Neural cell (in vitro differentiated cells): ENCODE results near the gene DNAH10. TPM values are rescaled to one million over a fixed set of nuclear protein-coding genes. Genes with fewer than 3 reads are reported as not detected.

ENCODE experiments used
- H2AFZ ChIP-seq: fragments of 200-600, 300-800 bp; sonication (generic), shearing (Covaris generic); 2 replicates; pipeline ENCODE4 v1.6.0; 2014; ENCODE audit warnings: low read depth, mild to moderate bottlenecking, antibody characterized with exemption, low read length, moderate library complexity
- H3F3A ChIP-seq: fragments of 200-600 bp; shearing (Covaris generic); 2 replicates; pipeline ENCODE4 v1.6.1; 2016; ENCODE audit warnings: mild to moderate bottlenecking, moderate library complexity, mixed read lengths, antibody characterized with exemption, low read length; ENCODE audit not compliant: insufficient read depth, poor library complexity, severe bottlenecking
- H3K27ac ChIP-seq: fragments of 200-600, 300-800 bp; sonication (generic), shearing (Covaris generic); 2 replicates; pipeline ENCODE4 v1.5.1; 2014; ENCODE audit warnings: mild to moderate bottlenecking, low read length, moderate library complexity
- H3K27me3 ChIP-seq: fragments of 300-800, 200-600 bp; sonication (generic), shearing (Covaris generic); 2 replicates; pipeline ENCODE4 v1.6.0; 2014; ENCODE audit warnings: mild to moderate bottlenecking, low read depth, low read length, moderate library complexity; ENCODE audit not compliant: insufficient read depth
- H3K36me3 ChIP-seq: fragments of 300-800, 200-600 bp; sonication (generic), shearing (Covaris generic); 2 replicates; pipeline ENCODE4 v1.5.1; 2014; ENCODE audit warnings: mild to moderate bottlenecking, antibody characterized with exemption, low read length, moderate library complexity; ENCODE audit not compliant: insufficient read depth
- H3K4me2 ChIP-seq: fragments of 300-800, 200-600 bp; sonication (generic), shearing (Covaris generic); 2 replicates; pipeline ENCODE4 v1.6.0; 2014; ENCODE audit warnings: mild to moderate bottlenecking, low read length
- H3K4me3 ChIP-seq: fragments of 300-800, 200-600 bp; sonication (generic), shearing (Covaris generic); 2 replicates; pipeline ENCODE4 v1.5.1; 2014; ENCODE audit warnings: mild to moderate bottlenecking, low read length, moderate library complexity
- H3K79me2 ChIP-seq: fragments of 200-600 bp; shearing (Covaris generic); replicated peaks from 2 replicates; pipeline ENCODE4 v1.6.0; 2014; ENCODE audit warnings: mild to moderate bottlenecking, low read length, moderate library complexity; ENCODE audit not compliant: insufficient read depth
- H3K9ac ChIP-seq: fragments of 300-800, 200-600 bp; sonication (generic), shearing (Covaris generic); 2 replicates; pipeline ENCODE4 v1.6.1; 2016; ENCODE audit warnings: mild to moderate bottlenecking, low read length, mixed read lengths
- H3K9me2 ChIP-seq: fragments of 200-600 bp; shearing (Covaris generic); 2 replicates; pipeline ENCODE4 v1.6.1; 2016; ENCODE audit warnings: mild to moderate bottlenecking, low read length, mixed read lengths; ENCODE audit not compliant: insufficient read depth
- H3K9me3 ChIP-seq: fragments of 200-600, 300-800 bp; sonication (generic), shearing (Covaris generic); 2 replicates; pipeline ENCODE4 v1.6.1; 2016; ENCODE audit warnings: mild to moderate bottlenecking, mixed run types, low read length, moderate library complexity, mixed read lengths
- H4K20me1 ChIP-seq: fragments of 200-600 bp; shearing (Covaris generic); 2 replicates; pipeline ENCODE4 v1.6.1; 2016; ENCODE audit warnings: mild to moderate bottlenecking, mixed run types; ENCODE audit not compliant: insufficient read depth
- CTCF ChIP-seq: fragments of 450-650 bp; IDR thresholded peaks from 2 replicates; pipeline ENCODE4 v1.5.1; 2014; ENCODE audit warnings: antibody characterized with exemption, mild to moderate bottlenecking, moderate library complexity; ENCODE audit not compliant: poor library complexity, severe bottlenecking
- MXI1 ChIP-seq: fragments of 450-650 bp; conservative IDR thresholded peaks from 2 replicates; pipeline ENCODE4 v1.6.1; 2014; ENCODE audit warnings: antibody characterized with exemption, mild to moderate bottlenecking; ENCODE audit not compliant: poor library complexity, severe bottlenecking
- RAD21 ChIP-seq: fragments of 450-650 bp; conservative IDR thresholded peaks from 2 replicates; pipeline ENCODE4 v1.6.1; 2014; ENCODE audit warnings: antibody characterized with exemption, mild to moderate bottlenecking, moderate library complexity
- REST ChIP-seq: IDR thresholded peaks from 2 replicates; pipeline ENCODE4 v1.6.1; 2012; ENCODE audit warnings: borderline replicate concordance
- SMC3 ChIP-seq: fragments of 450-650 bp; conservative IDR thresholded peaks from 2 replicates; pipeline ENCODE4 v1.6.1; 2014; ENCODE audit warnings: antibody characterized with exemption, mild to moderate bottlenecking, moderate library complexity; ENCODE audit not compliant: poor library complexity
- polyA minus RNA-seq: library from RNA; depleted of rRNA, polyadenylated mRNA; stranded (reverse); fragments of >200 nt; gene quantifications from 2 replicates; pipeline ENCODE4 v1.2.3, GENCODE V29; 2014
- polyA plus RNA-seq: library from polyadenylated mRNA; depleted of rRNA; stranded (reverse); fragments of >200 nt; gene quantifications from 2 replicates; pipeline ENCODE4 v1.2.3, GENCODE V29; 2014

The DNAH10 gene
- polyA plus RNA-seq: 1.6 and 1.9 TPM in 2 replicates
- 0.97 and 1.2 TPM in 2 replicates for polyA minus RNA-seq

DNA sequence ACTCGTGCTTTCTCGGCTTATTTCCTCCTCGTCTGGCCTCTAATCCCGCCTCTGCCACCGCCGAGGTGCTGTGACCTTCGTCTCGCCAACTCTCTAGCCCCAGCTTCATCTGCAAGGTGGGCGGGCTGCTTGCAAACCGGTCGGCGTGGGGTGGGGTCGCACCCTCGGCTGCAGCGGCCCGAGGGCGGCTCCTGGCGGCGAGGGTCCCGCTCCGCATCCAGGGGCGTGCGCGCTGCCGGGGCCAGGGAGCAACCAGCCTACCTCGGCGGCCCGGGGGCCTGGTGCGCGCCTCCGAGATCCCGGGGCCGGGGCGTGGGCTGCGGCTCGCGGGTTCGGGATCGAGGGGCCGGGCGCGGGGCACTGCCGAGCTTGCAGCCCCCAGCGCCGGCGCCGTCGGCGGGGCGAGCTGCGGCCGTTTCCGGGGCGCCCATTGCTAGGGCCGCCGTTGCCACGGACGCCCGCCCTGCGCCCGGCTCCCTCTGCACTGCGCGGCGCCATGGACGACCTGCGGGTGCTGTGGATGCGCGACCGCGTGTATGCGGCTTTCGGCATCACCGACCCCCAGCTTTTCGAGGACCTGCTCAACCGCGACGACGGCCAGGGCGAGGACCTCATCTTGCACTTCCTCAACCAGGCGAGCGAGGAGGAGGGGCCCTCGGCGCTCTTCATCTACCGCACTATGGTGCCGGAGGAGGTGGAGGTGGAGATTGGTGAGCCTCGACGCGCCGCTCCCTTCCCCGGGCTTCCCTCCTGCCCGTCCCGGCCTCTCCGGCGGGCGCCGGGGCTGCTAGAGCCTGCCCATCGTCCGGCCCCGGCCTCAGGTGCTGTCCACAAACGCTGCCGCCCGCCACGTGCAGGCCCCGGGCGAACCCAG, at the start of gene DNAH10:
Gene DNAH10, plus strand, starts transcription at position 461 of the 874 bp plus-strand sequence. Its CDS starts 36 bp downstream, at position 497.
- no peak within 1 kb of the TSS for H2AFZ ChIP-seq
- peaks cover 3% of the 10 kb centered on the region for H3K79me2 ChIP-seq
- H3K9me2 ChIP-seq: no peaks in the 10 kb centered on the region
- H3K27me3 ChIP-seq: peaks cover 21% of the 10 kb centered on the region
- no peak within 1 kb of the TSS for H3K9ac ChIP-seq
- no peaks in the 10 kb centered on the region for H3F3A ChIP-seq
- H3K4me3 ChIP-seq: peak within 1 kb of the TSS; percentile 51
- no peaks in the 10 kb centered on the region for H3K9me3 ChIP-seq
- H4K20me1 ChIP-seq: no peaks in the 10 kb centered on the region
- no peak within 1 kb of the TSS for H3K4me2 ChIP-seq
- TF ChIP-seq SMC3: peak; percentile 39
- no peak for TF ChIP-seq RAD21
- peak; percentile 63 for TF ChIP-seq CTCF
- TF ChIP-seq MXI1: peak; percentile 29
- no peak within 1 kb of the TSS for H3K27ac ChIP-seq
- H3K36me3 ChIP-seq: no peaks in the 10 kb centered on the region

GRCh38 chr12:123712780-123713319, 49.3 kb upstream of the DNAH10 start:
- Histone ChIP-seq H3K27me3 (no peaks in the 10 kb centered on the region), H3K9ac (peak overlapping the region; percentile 72), H3K4me2 (peak overlapping the region; percentile 56), H3K27ac (peak overlapping the region; percentile 39), H3K36me3 (no peaks in the 10 kb centered on the region), H4K20me1 (no peaks in the 10 kb centered on the region), H3K9me3 (no peaks in the 10 kb centered on the region), H3F3A (no peaks in the 10 kb centered on the region), H3K9me2 (no peaks in the 10 kb centered on the region), H2AFZ (no peak overlapping the region), H3K79me2 (peaks cover 31% of the 10 kb centered on the region), H3K4me3 (peak overlapping the region; percentile 98)
- TF ChIP-seq REST (no peak), SMC3 (no peak), MXI1 (no peak), CTCF (no peak), RAD21 (no peak)
